Endothelial cell of umbilical vein (primary cell): ENCODE measurements around the gene PPIH. TPM values are rescaled to one million over a fixed set of nuclear protein-coding genes. Genes with fewer than 3 reads are reported as not detected.

Source experiments
- BruUV-seq: library from RNA; stranded (reverse); fragments of 400-500 nt; replicated peaks from 2 replicates; lab custom pipeline; 2021; lab: Mats Ljungman, UMichigan
- CTCF ChIA-PET: fragments of 300-600, 350-600 bp; sonication (Branson Sonifier 250); formaldehyde crosslinking; loops from one replicate; lab custom pipeline; 2021; ENCODE audit warnings: antibody characterized with exemption, inconsistent platforms; lab: Charles Lee
- POLR2A ChIA-PET: fragments of 300-600, 350-600 bp; sonication (Branson Sonifier 250); formaldehyde crosslinking; loops from one replicate; lab custom pipeline; 2021; ENCODE audit warnings: antibody characterized with exemption, inconsistent platforms; lab: Charles Lee
- DNase-seq: peaks from one replicate; pipeline ENCODE4 v3.0.0-alpha.2; 2011; ENCODE audit warnings: low read depth, low spot score
- FAIRE-seq: peaks from 2 replicates; lab custom pipeline; 2011; peaks lifted over from hg19 to GRCh38; lab: Jason Lieb, UNC
- H2AFZ ChIP-seq: 2 replicates; pipeline ENCODE4 v1.6.0; 2012; ENCODE audit warnings: low read depth, low read length, control low read depth, inconsistent platforms
- H3K27ac ChIP-seq: 2 replicates; pipeline ENCODE4 v1.5.1; 2011; ENCODE audit warnings: low read depth, mild to moderate bottlenecking, control low read depth, low read length, moderate library complexity; ENCODE audit not compliant: insufficient read depth
- H3K27me3 ChIP-seq, 2 experiments: 2 replicates each; pipeline versions ENCODE4 v1.6.0 to v1.6.1; 2011; ENCODE audit warnings: low read length in 2 of 2, mixed read lengths in 1 of 2; ENCODE audit not compliant: control insufficient read depth in 2 of 2, insufficient read depth in 2 of 2
- H3K36me3 ChIP-seq, 2 experiments: 2 replicates in 1 of 2; 3 replicates in 1 of 2; pipeline ENCODE4 v1.5.1; 2011; ENCODE audit warnings: low read length in 2 of 2, mild to moderate bottlenecking in 1 of 2, moderate library complexity in 1 of 2; ENCODE audit not compliant: control insufficient read depth in 2 of 2, insufficient read depth in 2 of 2; ENCODE audit errors: extremely low read depth in 1 of 2
- H3K4me1 ChIP-seq: 3 replicates; pipeline ENCODE4 v1.5.1; 2011; ENCODE audit warnings: mild to moderate bottlenecking, low read length; ENCODE audit not compliant: control insufficient read depth, insufficient read depth; ENCODE audit errors: extremely low read depth
- H3K4me2 ChIP-seq: 2 replicates; pipeline ENCODE4 v1.6.1; 2011; ENCODE audit warnings: low read length, control low read depth, mixed read lengths; ENCODE audit not compliant: insufficient read depth
- H3K4me3 ChIP-seq, 3 experiments: fragments of 200-600 bp in 1 of 3; sonication (generic), shearing (Covaris generic) in 1 of 3; replicated peaks in 1 of 3; 2 replicates each; pipeline ENCODE4 v1.5.1; 2011 to 2016; ENCODE audit warnings: control low read depth in 3 of 3, low read length in 3 of 3, mild to moderate bottlenecking in 2 of 3, inconsistent platforms in 1 of 3, low read depth in 1 of 3, moderate library complexity in 1 of 3; ENCODE audit not compliant: insufficient read depth in 1 of 3
- H3K79me2 ChIP-seq: 2 replicates; pipeline ENCODE4 v1.6.0; 2012; ENCODE audit warnings: low read length, inconsistent platforms; ENCODE audit not compliant: control insufficient read depth, insufficient read depth
- H3K9ac ChIP-seq: replicated peaks from 2 replicates; pipeline ENCODE3; 2011; ENCODE audit warnings: low read length, control low read depth; ENCODE audit not compliant: insufficient read depth; ENCODE audit errors: extremely low read depth
- H3K9me1 ChIP-seq: replicated peaks from 3 replicates; pipeline ENCODE4 v1.6.0; 2011; ENCODE audit warnings: mild to moderate bottlenecking, low read length; ENCODE audit not compliant: control insufficient read depth, insufficient read depth; ENCODE audit errors: extremely low read depth
- H3K9me3 ChIP-seq: replicated peaks from 2 replicates; pipeline ENCODE4 v1.5.1; 2012; ENCODE audit warnings: low read length, inconsistent platforms; ENCODE audit not compliant: control insufficient read depth, insufficient read depth
- H4K20me1 ChIP-seq: replicated peaks from 2 replicates; pipeline ENCODE3; 2011; ENCODE audit warnings: mild to moderate bottlenecking, low read length; ENCODE audit not compliant: control insufficient read depth, insufficient read depth; ENCODE audit errors: extremely low read depth
- GATA2 ChIP-seq: IDR thresholded peaks from 2 replicates; pipeline ENCODE4 v1.7.0; 2011; ENCODE audit warnings: low read depth, mild to moderate bottlenecking, moderate library complexity, mixed read lengths, low read length; ENCODE audit not compliant: insufficient read length, insufficient read depth
- JUN ChIP-seq: IDR thresholded peaks from 2 replicates; pipeline ENCODE4 v1.6.1; 2011; ENCODE audit warnings: borderline replicate concordance, low read depth; ENCODE audit not compliant: insufficient read length, insufficient read depth
- dilution Hi-C: fragments of 300-500 bp; cut with MboI; formaldehyde crosslinking; loops from one replicate; pipeline ENCODE4 v1.15.0; 2019; ENCODE audit warnings: low sequenced_read_pairs; ENCODE audit not compliant: extremely low pct_ligation_motif_present
- intact Hi-C: fragments of 100-400 bp; cut with micrococcal nuclease; formaldehyde crosslinking; loops from one replicate; pipeline ENCODE4 v1.10.0; 2022
- polyA plus RNA-seq, 4 experiments: library from polyadenylated mRNA; depleted of rRNA in 3 of 4; stranded (reverse) in 3 of 4; unstranded in 1 of 4; fragments of >200 nt; gene quantifications; 2 replicates each; pipeline versions ENCODE4 v1.2.1 to v1.2.3, GENCODE V29; 2011 to 2012; ENCODE audit warnings: missing spikeins in 1 of 4
- total RNA-seq: library from RNA; stranded (reverse); gene quantifications from 2 replicates; pipeline ENCODE4 v1.2.3, GENCODE V29; 2021
- TF ChIP-seq, protein P1 (sequence below), 2 donors: IDR thresholded peaks; 1 replicate in 1 of 2; 2 replicates in 1 of 2; pipeline ENCODE4 v1.5.1; 2011; ENCODE audit warnings: low read length in 2 of 2, mild to moderate bottlenecking in 2 of 2, moderate library complexity in 2 of 2, control low read depth in 1 of 2, inconsistent platforms in 1 of 2, low read depth in 1 of 2; ENCODE audit not compliant: insufficient read depth in 1 of 2; ENCODE audit errors: extremely low read depth in 1 of 2

PPIH gene
- total and polyA plus RNA-seq, 2 donors (not counting 3 experiments of a cell fraction or from before 2014, with no cell fraction given) = 52.1 to 55.2 TPM

DNA sequence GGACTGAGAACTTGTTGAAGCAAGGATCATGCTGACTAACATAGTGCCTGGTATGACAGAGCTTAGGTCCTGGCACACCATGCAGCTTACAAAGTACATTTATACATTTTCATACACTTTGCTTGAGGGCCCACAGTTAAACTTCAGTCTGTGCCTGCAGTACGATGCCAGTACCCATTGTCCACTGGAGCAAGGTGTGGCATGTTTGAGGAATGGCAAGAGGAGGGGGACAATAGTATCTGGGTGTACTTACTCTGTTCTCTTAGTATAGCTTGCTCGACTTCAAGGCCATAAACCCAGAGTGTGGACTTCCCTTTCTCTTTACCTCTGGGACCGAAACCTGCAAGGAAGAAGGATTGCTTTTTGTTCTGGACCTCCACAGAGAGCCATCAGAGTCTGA, 17.2 kb downstream of the PPIH start:
- no peak overlapping the region for H3K4me2 ChIP-seq
- FAIRE-seq (no peak), DNase-seq (no peak)
- no peaks in the 10 kb centered on the region for H3K79me2 ChIP-seq
- H3K9ac ChIP-seq = no peak overlapping the region
- intact Hi-C loops = no loop called here
- H3K4me1 ChIP-seq = peaks cover 11% of the 10 kb centered on the region
- TF ChIP-seq, protein P1, sequence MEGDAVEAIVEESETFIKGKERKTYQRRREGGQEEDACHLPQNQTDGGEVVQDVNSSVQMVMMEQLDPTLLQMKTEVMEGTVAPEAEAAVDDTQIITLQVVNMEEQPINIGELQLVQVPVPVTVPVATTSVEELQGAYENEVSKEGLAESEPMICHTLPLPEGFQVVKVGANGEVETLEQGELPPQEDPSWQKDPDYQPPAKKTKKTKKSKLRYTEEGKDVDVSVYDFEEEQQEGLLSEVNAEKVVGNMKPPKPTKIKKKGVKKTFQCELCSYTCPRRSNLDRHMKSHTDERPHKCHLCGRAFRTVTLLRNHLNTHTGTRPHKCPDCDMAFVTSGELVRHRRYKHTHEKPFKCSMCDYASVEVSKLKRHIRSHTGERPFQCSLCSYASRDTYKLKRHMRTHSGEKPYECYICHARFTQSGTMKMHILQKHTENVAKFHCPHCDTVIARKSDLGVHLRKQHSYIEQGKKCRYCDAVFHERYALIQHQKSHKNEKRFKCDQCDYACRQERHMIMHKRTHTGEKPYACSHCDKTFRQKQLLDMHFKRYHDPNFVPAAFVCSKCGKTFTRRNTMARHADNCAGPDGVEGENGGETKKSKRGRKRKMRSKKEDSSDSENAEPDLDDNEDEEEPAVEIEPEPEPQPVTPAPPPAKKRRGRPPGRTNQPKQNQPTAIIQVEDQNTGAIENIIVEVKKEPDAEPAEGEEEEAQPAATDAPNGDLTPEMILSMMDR (IDR thresholded peaks at IDR 0.05; ENCODE audit: extremely low read depth in 1 of 2, insufficient read depth in 1 of 2, low read depth in 1 of 2, low read length in 2 of 2) = no peak
- no peaks in the 10 kb centered on the region for H4K20me1 ChIP-seq
- POLR2A ChIA-PET = no interaction called here
- dilution Hi-C loops = no loop called here
- H3K27ac ChIP-seq = no peak overlapping the region
- no peak overlapping the region for H3K4me3 ChIP-seq
- no peaks in the 10 kb centered on the region for H3K27me3 ChIP-seq
- no peaks in the 10 kb centered on the region for H3K9me1 ChIP-seq
- H3K9me3 ChIP-seq = no peaks in the 10 kb centered on the region
- H3K36me3 ChIP-seq = no peaks in the 10 kb centered on the region
- no peak overlapping the region for H2AFZ ChIP-seq
- BruUV-seq = no TSS peak
- CTCF ChIA-PET = no interaction called here

DNA sequence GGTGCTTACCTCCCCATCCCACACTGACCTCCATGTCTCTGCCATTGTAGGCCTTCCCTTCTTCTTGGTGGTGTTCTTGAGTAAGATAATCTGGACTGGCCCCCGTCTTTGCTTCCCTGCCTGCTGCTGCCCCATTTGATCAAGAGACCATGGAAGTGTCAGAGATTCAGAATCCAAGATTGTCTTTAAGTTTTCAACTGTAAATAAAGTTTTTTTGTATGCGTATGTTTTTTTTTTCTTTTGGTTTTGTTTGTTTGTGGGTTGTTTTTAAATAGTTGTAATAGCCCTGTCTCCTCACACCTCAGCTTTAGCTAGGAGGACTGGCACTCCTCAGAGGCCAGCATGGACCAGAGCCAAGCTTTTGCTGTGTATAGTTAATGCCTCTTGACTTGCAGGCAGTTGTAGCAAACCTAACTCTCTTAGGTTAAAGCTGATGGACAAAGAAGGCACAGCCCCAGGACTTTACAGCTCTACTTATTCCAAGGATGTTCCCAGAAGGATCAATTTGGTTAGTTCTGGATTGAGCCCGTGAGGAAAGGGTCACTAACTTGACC, 18.4 kb downstream of the PPIH start:
- H3K36me3 ChIP-seq = no peaks in the 10 kb centered on the region
- ChIA-PET POLR2A (no interaction called here), CTCF (interaction anchor here (2.0 kb wide), 1 partner anchor 19 kb away, joined by 4 read pairs; the partner anchor contains the start of gene PPIH)
- no peaks in the 10 kb centered on the region for H4K20me1 ChIP-seq
- H3K27me3 ChIP-seq = no peaks in the 10 kb centered on the region
- peaks cover 21% of the 10 kb centered on the region for H3K4me1 ChIP-seq
- H3K9ac ChIP-seq = no peak overlapping the region
- no peaks in the 10 kb centered on the region for H3K9me1 ChIP-seq
- no TSS peak for BruUV-seq
- no peak overlapping the region for H3K4me3 ChIP-seq
- no peak overlapping the region for H3K4me2 ChIP-seq
- peaks cover 7% of the 10 kb centered on the region for H3K79me2 ChIP-seq
- no peak overlapping the region for H2AFZ ChIP-seq
- TF ChIP-seq GATA2 = no peak
- no peak for TF ChIP-seq JUN
- intact Hi-C loops = no loop called here
- dilution Hi-C loops = no loop called here
- DNase-seq (no peak), FAIRE-seq (no peak)
- H3K27ac ChIP-seq = no peak overlapping the region
- no peaks in the 10 kb centered on the region for H3K9me3 ChIP-seq
